ENCODE data around the gene RNF208. TPM values are rescaled to one million over a fixed set of nuclear protein-coding genes. Genes with fewer than 3 reads are reported as not detected.

Gene RNF208
- total and polyA plus RNA-seq, 9 of the 15 experiments (the other 6 are each of a cell fraction or from before 2014, with no cell fraction given) = 0.15 to 6.9 (median 0.50) TPM; not detected in 2

DNA sequence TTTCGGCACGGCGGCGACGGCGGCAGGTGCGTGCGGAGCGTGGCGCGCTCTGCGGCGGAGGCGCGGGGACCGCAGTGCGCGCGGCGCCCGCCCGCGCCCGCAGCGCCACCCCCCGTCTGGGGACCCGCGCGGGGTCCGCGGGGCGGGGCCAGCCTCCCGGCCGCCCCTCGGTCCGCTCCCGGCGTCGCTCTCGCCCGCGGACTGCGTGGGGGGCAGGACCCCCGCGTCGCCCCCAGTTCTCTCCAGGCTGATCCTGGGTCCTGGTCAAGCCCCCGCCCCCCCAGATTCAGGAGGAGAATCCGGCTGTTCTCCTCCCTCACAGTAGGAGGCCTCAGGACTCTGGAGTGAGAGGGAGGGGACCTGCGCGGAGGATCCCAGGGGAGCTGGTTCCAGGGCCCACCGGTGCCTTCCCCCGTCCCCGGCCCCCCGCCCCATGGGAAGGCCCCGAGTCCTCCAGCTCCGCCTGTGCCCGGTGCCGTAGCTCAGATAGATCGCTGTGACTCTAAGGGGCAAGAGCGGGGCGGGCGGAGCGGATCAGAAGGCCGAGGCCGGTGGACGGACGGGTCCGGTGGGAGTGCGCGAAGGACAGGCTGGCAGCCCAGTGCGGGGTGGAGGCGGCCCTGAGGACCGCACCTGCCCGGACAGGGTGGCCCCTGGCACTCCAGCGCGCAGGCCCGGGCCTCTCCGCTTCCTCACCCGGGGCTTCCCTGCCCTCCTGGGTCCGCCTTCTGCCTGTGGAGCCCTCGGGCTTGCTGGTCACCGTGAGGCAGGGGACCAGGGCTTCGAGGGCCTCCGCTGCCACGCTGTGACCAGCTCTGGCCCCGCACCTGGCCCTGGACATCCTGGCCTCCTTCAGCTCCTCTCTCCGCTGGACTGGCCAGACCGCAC is at the start of gene RNF208 (continued):
- TF ChIP-seq, protein P1, sequence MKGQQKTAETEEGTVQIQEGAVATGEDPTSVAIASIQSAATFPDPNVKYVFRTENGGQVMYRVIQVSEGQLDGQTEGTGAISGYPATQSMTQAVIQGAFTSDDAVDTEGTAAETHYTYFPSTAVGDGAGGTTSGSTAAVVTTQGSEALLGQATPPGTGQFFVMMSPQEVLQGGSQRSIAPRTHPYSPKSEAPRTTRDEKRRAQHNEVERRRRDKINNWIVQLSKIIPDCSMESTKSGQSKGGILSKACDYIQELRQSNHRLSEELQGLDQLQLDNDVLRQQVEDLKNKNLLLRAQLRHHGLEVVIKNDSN (CRISPR knock-in tag; IDR thresholded peaks at IDR 0.05) = no peak
- no peak for TF ChIP-seq PCBP1 (IDR thresholded peaks at IDR 0.05; ENCODE audit: low read depth, low read length, poor library complexity, severe bottlenecking)
- TF ChIP-seq HNRNPUL1 (IDR thresholded peaks at IDR 0.05; ENCODE audit: low read length) = no peak
- TF ChIP-seq ZBTB1 (CRISPR knock-in tag; IDR thresholded peaks at IDR 0.05; ENCODE audit: borderline replicate concordance, low read depth) = 0 out of 2 replicates have a peak, but pooled peaks have one; percentile 56
- TF ChIP-seq SAFB (IDR thresholded peaks at IDR 0.05; ENCODE audit: borderline replicate concordance, low read depth, low read length) = 0 out of 2 replicates have a peak, but pooled peaks have one; percentile 27
- peak; percentile 58; the same call in 1 of the 2 replicates for TF ChIP-seq ZBTB7A (IDR thresholded peaks at IDR 0.05; ENCODE audit: borderline replicate concordance, control insufficient read depth, low read depth, low read length)

DNA sequence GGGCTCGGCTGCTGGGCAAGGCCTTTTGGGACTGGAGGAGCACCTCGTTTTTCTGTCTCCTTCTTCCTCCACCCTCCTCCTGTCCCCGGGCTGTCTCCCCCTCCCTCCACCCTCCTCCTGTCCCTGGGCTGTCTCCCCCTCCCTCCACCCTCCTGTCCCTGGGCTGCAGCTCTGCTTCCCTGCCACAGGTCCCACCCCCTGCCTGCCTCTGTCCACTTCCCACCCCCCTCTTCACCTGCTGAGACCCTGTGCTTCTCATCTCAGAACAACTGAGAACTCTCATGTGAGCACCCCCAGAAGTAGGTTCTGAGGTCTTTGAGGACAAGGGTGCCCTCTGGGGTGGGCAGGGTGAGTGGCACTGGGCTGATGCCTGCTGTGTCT is 49.6 kb upstream of the RNF208 start:
- peaks cover 31 to 82% of the 10 kb centered on the region in 2 experiments for H3K4me1 ChIP-seq (replicated peaks in 1 of 2; ENCODE audit: control insufficient read depth in 2 of 2, insufficient read depth in 2 of 2, low read length in 2 of 2)
- no peak overlapping the region for H2AFZ ChIP-seq (ENCODE audit: low read depth, low read length)
- DNase-seq (ENCODE audit: extremely low read depth in 1 of 4, low spot score in 3 of 4) (peak in 1 of 4 experiments; percentile 17), ATAC-seq (no peak), FAIRE-seq (no peak)
- H3K9me3 ChIP-seq (replicated peaks; ENCODE audit: control insufficient read depth, insufficient read depth, low read depth, low read length) = no peaks in the 10 kb centered on the region
- no peaks in the 10 kb centered on the region for H3K9me1 ChIP-seq (ENCODE audit: control insufficient read depth, insufficient read depth, low read length)
- H3K9ac ChIP-seq (ENCODE audit: insufficient read depth in 1 of 2, low read depth in 2 of 2, low read length in 2 of 2) = peak overlapping the region in 1 of 2 experiments; percentile 61; a peak in 1 of 4 replicates
- in situ Hi-C loops (cut with MboI) (no loop called here), intact Hi-C loops (cut with micrococcal nuclease) (no loop called here)
- ChIA-PET POLR2A (no interaction called here), CTCF (ENCODE audit: low intra/inter-chr PET ratio) (no interaction called here)
- peaks cover 59% of the 10 kb centered on the region for H3K36me3 ChIP-seq (ENCODE audit: control insufficient read depth, insufficient read depth, low read length)
- BruUV-seq (replicated peaks) = no TSS peak
- WGBS (ENCODE audit: insufficient coverage, low coverage, missing lambda C conversion rate) = no CpG with 5 or more reads among the region's 3 CpGs
- H3K27ac ChIP-seq (ENCODE audit: extremely low read depth, low read depth, low read length) = no peak overlapping the region
- no peak overlapping the region for H3K4me2 ChIP-seq (ENCODE audit: insufficient read depth, low read length)
- H3K27me3 ChIP-seq (ENCODE audit: control insufficient read depth in 2 of 2, insufficient read depth in 2 of 2, low read length in 2 of 2) = no peaks in the 10 kb centered on the region
- peaks cover 10% of the 10 kb centered on the region; the same call in 2 of the 3 replicates for H3K79me2 ChIP-seq (ENCODE audit: control insufficient read depth, insufficient read depth, low read length)
- H3K4me3 ChIP-seq = no peak overlapping the region
- TF ChIP-seq ZNF146 (CRISPR knock-in tag; IDR thresholded peaks at IDR 0.05; ENCODE audit: unreplicated experiment) (no peak), ZNF134 (CRISPR knock-in tag; conservative IDR thresholded peaks at IDR 0.05) (no peak), FOXK2 (conservative IDR thresholded peaks at IDR 0.05 in 1 of 2, IDR thresholded peaks at IDR 0.05 in 1 of 2; ENCODE audit: low read depth in 2 of 2) (no peak), ZNF586 (CRISPR knock-in tag; conservative IDR thresholded peaks at IDR 0.05) (no peak), NUFIP1 (IDR thresholded peaks at IDR 0.05; ENCODE audit: partially characterized antibody) (no peak)
- TF ChIP-seq, protein P2, sequence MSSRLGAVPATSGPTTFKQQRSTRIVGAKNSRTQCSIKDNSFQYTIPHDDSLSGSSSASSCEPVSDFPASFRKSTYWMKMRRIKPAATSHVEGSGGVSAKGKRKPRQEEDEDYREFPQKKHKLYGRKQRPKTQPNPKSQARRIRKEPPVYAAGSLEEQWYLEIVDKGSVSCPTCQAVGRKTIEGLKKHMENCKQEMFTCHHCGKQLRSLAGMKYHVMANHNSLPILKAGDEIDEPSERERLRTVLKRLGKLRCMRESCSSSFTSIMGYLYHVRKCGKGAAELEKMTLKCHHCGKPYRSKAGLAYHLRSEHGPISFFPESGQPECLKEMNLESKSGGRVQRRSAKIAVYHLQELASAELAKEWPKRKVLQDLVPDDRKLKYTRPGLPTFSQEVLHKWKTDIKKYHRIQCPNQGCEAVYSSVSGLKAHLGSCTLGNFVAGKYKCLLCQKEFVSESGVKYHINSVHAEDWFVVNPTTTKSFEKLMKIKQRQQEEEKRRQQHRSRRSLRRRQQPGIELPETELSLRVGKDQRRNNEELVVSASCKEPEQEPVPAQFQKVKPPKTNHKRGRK (tag; IDR thresholded peaks at IDR 0.05) = no peak
- TF ChIP-seq, protein P3, sequence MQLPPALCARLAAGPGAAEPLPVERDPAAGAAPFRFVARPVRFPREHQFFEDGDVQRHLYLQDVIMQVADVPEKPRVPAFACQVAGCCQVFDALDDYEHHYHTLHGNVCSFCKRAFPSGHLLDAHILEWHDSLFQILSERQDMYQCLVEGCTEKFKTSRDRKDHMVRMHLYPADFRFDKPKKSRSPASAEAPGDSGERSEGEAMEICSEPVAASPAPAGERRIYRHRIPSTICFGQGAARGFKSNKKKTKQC (CRISPR knock-in tag; IDR thresholded peaks at IDR 0.05) = no peak
- TF ChIP-seq, protein P4, sequence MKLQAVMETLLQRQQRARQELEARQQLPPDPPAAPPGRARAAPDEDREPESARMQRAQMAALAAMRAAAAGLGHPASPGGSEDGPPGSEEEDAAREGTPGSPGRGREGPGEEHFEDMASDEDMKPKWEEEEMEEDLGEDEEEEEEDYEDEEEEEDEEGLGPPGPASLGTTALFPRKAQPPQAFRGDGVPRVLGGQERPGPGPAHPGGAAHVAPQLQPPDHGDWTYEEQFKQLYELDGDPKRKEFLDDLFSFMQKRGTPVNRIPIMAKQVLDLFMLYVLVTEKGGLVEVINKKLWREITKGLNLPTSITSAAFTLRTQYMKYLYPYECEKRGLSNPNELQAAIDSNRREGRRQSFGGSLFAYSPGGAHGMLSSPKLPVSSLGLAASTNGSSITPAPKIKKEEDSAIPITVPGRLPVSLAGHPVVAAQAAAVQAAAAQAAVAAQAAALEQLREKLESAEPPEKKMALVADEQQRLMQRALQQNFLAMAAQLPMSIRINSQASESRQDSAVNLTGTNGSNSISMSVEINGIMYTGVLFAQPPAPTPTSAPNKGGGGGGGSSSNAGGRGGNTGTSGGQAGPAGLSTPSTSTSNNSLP (IDR thresholded peaks at IDR 0.05; ENCODE audit: borderline replicate concordance, low read depth, low read length) = no peak
- no peaks in the 10 kb centered on the region for H4K20me1 ChIP-seq (replicated peaks; ENCODE audit: control insufficient read depth, insufficient read depth, low read length)

Data from K562 (cell line).